HG03378 (cell line): Measurements from ENCODE around the gene OGFOD1.

Source experiments
- ATAC-seq: cut with Tn5 transposase; IDR thresholded peaks from one replicate; pipeline ENCODE4 v1.9.1; 2021; ENCODE audit warnings: mild to moderate bottlenecking, moderate library complexity; ENCODE audit not compliant: unreplicated experiment

OGFOD1 gene

GRCh38 chr16:56520251-56520577 is 68.9 kb downstream of the OGFOD1 start:
- no peak for ATAC-seq

GRCh38 chr16:56525236-56525635 is 73.9 kb downstream of the OGFOD1 start:
- no peak for ATAC-seq
